Mucosa of stomach (tissue), 1 donor: ENCODE measurements around the gene RBM8A.
A peak's percentile ranks its signal among the peaks of the same experiment; 100 is the strongest.

Experiments
- H3K27me3 ChIP-seq: one replicate; pipeline ENCODE4 v1.7.0; 2013; ENCODE audit warnings: mild to moderate bottlenecking, low read length; ENCODE audit not compliant: control insufficient read depth, insufficient read depth
- H3K36me3 ChIP-seq: one replicate; pipeline ENCODE4 v1.7.0; 2013; ENCODE audit warnings: low read length; ENCODE audit not compliant: control insufficient read depth, insufficient read depth
- H3K4me1 ChIP-seq: one replicate; pipeline ENCODE4 v1.7.0; 2013; ENCODE audit warnings: mild to moderate bottlenecking, low read length; ENCODE audit not compliant: control insufficient read depth, insufficient read depth
- H3K4me3 ChIP-seq: one replicate; pipeline ENCODE4 v1.7.0; 2013; ENCODE audit warnings: low read length
- H3K9ac ChIP-seq: one replicate; pipeline ENCODE4 v1.7.0; 2013; ENCODE audit warnings: mild to moderate bottlenecking, low read length, moderate library complexity
- H3K9me3 ChIP-seq: one replicate; pipeline ENCODE4 v1.7.0; 2013; ENCODE audit warnings: mild to moderate bottlenecking, low read length, moderate library complexity; ENCODE audit not compliant: control insufficient read depth
- donor health status: Pancreatic carcinoma.

Gene RBM8A

DNA sequence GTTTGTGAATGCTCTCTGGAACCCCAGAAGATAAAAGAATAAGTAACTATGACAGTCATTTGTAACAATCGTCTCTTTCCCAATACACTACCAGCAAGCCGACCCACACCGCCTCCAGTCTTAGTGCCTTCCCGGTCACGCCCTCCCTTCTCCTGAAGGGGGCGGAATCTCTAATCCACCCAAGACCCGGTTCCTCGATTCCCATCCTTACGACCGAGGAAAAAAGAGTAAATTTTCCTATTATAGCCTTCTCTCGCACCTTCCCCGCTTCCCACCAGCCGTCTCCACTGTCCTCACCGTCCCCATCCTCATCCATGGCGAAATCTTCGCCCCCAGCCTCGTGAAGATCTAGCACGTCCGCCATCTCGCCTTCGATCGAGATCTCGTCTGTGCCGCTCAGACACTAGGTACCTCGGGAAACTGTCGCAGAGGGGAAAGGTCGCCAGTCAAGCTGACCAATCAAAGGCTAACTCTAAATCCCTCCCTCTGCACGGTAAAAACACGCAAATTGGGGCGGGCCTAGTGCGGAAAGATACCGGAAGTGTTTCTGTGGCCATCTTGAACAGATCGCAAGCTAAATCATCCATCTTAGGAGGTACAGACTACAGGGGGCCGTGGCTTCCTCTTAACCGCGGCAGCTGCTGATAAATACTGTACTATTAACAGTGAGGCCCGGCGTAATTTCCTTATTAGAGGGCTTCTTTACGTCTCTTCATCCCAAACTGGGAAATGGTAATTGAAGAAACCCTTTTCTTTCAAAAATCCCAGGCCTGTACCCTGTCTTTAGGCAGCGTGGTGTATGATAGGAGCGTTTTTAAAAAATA, at the start of gene RBM8A:
RBM8A (minus strand) TSS at position 422 of the 824 bp plus-strand sequence; CDS start at position 364, 58 bp downstream.
- peaks cover 15% of the 10 kb centered on the region for H3K4me1 ChIP-seq
- H3K4me3 ChIP-seq, result peak within 1 kb of the TSS; percentile 92
- no peaks in the 10 kb centered on the region for H3K27me3 ChIP-seq
- H3K36me3 ChIP-seq, result no peaks in the 10 kb centered on the region
- peak within 1 kb of the TSS; percentile 100 for H3K9ac ChIP-seq
- H3K9me3 ChIP-seq, result no peaks in the 10 kb centered on the region

DNA sequence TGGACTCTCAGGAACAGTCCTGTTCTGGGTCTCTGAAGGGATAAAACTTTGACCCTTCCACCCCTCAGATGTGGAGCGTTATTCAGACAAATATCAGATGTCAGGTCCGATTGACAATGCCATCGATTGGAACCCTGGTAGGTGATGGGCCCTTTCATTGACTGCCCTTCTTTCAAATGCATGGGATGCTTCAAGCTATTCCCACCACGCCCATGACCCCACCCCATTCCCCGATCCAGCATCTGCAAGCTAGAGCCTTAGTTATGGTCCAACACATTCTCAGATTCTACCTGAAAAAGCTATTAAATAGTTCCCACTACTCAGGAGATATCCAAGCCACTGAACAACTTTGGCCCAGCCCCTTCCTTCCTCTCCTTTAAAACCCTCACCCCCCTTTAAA, 49.7 kb upstream of the RBM8A start:
- H3K9ac ChIP-seq, result peak overlapping the region; percentile 74
- H3K27me3 ChIP-seq, result no peaks in the 10 kb centered on the region
- H3K36me3 ChIP-seq, result no peaks in the 10 kb centered on the region
- no peaks in the 10 kb centered on the region for H3K9me3 ChIP-seq
- H3K4me3 ChIP-seq, result no peak overlapping the region
- H3K4me1 ChIP-seq, result peaks cover 37% of the 10 kb centered on the region

DNA sequence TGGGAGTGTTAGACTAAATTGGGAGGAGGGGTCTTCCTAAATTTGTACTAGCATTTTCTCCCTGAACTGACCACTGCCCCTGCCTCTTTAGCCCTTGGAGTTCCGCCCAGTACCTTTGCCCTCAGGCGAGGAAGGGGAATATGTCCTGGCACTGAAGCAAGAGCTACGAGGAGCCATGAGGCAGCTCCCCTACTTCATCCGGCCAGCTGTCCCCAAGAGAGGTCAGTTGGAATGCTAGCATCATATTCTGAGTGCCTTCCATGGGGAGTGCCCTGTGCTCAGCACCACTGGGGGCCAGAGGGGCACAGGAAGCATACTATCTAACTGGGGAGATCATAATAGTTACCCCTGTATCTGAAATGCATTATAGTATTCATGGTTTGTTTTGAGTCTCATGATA, 47.9 kb upstream of the RBM8A start:
- peaks cover 27% of the 10 kb centered on the region for H3K4me1 ChIP-seq
- no peak overlapping the region for H3K9ac ChIP-seq
- no peak overlapping the region for H3K4me3 ChIP-seq
- H3K9me3 ChIP-seq, result no peaks in the 10 kb centered on the region
- H3K27me3 ChIP-seq, result no peaks in the 10 kb centered on the region
- no peaks in the 10 kb centered on the region for H3K36me3 ChIP-seq

DNA sequence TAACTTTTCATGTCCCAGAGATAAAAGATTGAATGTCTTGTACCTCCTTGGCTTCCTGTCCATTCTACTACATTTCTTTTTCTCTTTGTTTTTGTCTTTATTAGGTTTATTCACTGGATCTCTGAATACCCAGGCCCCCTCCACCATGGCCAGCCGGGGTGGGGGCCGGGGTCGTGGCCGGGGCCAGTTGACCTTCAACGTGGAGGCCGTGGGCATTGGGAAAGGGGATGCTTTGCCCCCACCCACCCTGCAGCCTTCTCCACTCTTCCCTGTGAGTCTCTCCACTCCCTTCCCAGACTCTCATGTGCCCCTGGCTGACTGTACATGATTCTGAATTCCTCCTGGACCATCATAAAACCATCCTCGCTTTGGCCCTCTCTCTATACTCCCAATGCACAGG, 47.4 kb upstream of the RBM8A start:
- Histone ChIP-seq H3K4me1 (peaks cover 22% of the 10 kb centered on the region), H3K4me3 (no peak overlapping the region), H3K9me3 (no peaks in the 10 kb centered on the region), H3K9ac (no peak overlapping the region), H3K36me3 (no peaks in the 10 kb centered on the region), H3K27me3 (no peaks in the 10 kb centered on the region)

DNA sequence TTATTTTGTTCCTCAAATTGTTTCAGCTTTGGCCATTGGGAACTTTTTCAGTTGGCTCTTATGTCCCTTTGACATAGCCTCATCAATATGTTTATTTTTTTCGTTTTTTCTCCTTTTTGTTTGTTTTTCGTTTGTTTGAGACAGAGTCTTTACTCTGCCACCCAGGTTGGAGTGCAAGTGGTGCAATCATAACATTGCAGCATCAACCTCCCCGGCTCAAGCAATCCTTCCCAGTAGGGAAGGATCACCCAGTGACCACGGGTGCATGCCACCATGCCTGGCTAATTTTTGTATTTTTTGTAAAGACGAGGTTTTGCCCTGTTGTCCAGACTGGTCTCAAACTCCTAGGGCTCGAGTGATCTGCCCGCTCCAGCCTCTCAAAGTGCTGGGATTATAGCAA, 45.3 kb upstream of the RBM8A start:
- Histone ChIP-seq H3K9ac (no peak overlapping the region), H3K4me1 (peaks cover 2% of the 10 kb centered on the region), H3K9me3 (no peaks in the 10 kb centered on the region), H3K4me3 (no peak overlapping the region), H3K27me3 (no peaks in the 10 kb centered on the region), H3K36me3 (no peaks in the 10 kb centered on the region)

DNA sequence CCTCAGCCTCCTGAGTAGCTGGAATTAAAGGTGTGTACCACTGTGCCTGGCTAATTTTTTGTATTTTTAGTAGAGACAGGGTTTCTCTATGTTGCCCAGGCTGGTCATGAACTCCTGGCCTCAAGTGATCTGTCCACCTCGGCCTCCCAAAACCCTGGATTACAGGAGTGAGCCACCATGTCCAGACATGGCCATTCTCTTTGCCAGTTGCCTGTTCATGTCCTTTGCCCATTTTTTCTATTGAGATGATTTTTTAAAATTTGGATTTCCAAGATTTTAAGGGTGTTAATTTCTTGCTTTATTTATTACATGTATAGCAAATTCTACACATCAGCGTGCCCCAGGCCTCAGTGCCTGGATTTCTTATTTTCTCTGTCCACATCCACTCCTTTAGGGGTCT, 40.0 kb upstream of the RBM8A start:
- Histone ChIP-seq H3K4me3 (no peak overlapping the region), H3K9ac (no peak overlapping the region), H3K9me3 (no peaks in the 10 kb centered on the region), H3K36me3 (no peaks in the 10 kb centered on the region), H3K4me1 (peaks cover 23% of the 10 kb centered on the region), H3K27me3 (peaks cover under 1% of the 10 kb centered on the region)

DNA sequence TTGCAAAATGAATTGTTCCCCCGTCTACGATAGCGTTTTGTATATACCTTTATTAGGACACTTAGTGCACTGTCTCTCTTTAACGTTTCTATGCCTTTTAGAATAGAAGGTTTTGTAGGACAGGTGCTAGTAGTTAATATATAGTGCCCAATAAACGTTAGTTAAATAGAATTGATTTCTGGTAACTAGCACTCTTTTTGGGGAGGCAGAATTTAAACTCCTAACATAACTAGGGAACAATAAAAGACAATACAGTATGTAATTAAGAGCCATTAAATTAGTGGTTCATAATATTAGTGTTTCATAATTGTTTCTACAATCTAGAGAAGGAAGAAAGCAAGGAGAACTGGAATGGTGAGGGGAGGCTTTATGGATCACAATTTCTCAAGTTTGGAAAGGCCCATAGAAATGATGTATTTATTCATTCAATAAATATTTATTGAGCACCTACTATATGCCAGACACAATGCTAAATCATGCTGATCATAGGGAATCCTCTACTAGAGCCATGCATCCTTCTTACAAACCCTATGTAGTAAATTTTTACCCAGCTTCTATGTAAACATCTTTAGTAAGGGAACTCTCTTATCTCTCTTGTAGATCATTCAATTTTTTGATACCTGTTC, 37.9 kb upstream of the RBM8A start:
- H3K4me3 ChIP-seq, result peak overlapping the region; percentile 15
- peaks cover 21% of the 10 kb centered on the region for H3K27me3 ChIP-seq
- H3K4me1 ChIP-seq, result peaks cover 41% of the 10 kb centered on the region
- no peaks in the 10 kb centered on the region for H3K36me3 ChIP-seq
- H3K9ac ChIP-seq, result peak overlapping the region; percentile 76
- no peaks in the 10 kb centered on the region for H3K9me3 ChIP-seq

DNA sequence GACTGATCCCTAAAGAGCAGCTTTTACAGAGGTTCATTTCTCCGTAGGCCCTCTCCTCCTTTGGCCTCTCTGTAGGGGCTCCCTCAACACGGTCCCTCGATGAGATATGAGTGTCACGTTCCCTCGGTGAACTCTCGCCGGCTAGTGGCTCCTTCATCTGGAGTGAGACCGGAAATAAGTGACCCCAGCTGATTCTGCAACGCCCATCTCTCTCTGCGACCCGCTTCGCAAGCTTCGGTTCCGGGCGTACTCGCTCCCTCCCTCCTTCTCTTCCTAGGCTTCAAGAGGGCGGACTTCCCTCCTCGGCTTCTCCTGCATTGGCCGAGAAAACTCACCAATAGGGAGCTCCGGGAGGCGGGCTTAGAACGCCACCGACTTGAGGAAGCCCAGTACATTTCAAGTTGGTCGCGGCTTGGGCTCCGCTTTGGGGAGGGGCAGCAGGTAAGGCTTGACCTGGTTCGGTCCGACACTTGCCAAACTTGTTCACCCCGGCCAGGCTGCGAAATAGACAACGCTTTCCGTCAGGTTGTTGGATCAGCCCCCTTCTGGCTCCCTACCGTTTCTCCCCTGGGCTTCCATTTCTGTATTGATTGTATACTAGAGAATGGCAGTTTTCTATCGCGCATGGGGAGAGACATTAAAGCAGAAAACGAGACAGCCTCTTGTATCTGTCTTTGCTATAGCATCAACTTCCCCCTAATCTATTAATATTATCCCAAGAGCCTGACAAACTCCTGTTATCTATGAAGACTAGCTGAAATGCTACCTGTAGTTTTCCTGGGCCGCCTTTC, 37.2 kb upstream of the RBM8A start, which contains the start of the genes ANKRD34A and POLR3GL:
ANKRD34A (minus strand) TSS at position 248 of the 791 bp plus-strand sequence. CDS start 2,816 bp downstream, outside the sequence.
POLR3GL (plus strand) TSS at position 363 of the 791 bp plus-strand sequence. CDS start 10,176 bp downstream, outside the sequence.
- H3K9me3 ChIP-seq, result no peaks in the 10 kb centered on the region
- H3K4me1 ChIP-seq, result peaks cover 41% of the 10 kb centered on the region
- H3K4me3 ChIP-seq, result peak within 1 kb of the TSS; percentile 15
- no peaks in the 10 kb centered on the region for H3K36me3 ChIP-seq
- peak within 1 kb of the TSS; percentile 76 for H3K9ac ChIP-seq
- H3K27me3 ChIP-seq, result peaks cover 28% of the 10 kb centered on the region

DNA sequence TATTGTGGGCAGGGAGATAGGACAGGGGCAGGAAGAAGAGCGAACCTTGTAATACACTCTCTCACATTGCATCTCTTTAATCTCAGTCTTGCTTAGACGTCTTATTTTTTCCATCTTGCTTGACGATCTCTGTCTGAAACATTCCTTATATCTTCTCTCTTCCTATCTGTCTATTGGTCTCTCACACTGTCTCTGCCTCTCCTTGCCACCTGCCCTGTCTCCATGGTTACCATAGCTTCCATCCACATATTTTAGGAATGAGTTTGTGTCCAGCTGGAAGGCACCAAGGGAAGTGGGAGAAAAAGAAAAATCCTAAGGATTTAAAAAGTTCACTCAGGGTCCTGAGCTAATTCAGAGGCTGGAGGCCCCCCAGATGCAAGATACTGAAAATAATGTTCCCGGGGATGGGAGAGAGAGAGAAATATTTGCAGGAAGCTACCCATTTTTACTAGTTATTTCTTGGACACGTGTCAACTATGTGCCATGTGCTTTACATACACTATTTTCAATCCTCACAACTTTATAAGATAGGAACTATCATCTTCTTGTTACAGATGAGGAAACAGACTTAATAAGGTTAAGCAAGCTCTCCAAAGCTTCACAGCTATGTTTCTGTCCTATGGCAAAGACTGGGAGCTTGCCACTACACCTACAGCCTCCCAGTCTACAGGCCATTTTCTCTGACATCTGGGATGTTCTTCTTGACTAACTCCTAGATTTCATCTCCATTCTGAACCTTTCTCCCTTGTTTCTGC, 36.2 kb upstream of the RBM8A start:
- Histone ChIP-seq H3K36me3 (no peaks in the 10 kb centered on the region), H3K27me3 (peaks cover 34% of the 10 kb centered on the region), H3K9ac (peak overlapping the region; percentile 76), H3K4me3 (peak overlapping the region; percentile 15), H3K4me1 (peaks cover 41% of the 10 kb centered on the region), H3K9me3 (no peaks in the 10 kb centered on the region)

DNA sequence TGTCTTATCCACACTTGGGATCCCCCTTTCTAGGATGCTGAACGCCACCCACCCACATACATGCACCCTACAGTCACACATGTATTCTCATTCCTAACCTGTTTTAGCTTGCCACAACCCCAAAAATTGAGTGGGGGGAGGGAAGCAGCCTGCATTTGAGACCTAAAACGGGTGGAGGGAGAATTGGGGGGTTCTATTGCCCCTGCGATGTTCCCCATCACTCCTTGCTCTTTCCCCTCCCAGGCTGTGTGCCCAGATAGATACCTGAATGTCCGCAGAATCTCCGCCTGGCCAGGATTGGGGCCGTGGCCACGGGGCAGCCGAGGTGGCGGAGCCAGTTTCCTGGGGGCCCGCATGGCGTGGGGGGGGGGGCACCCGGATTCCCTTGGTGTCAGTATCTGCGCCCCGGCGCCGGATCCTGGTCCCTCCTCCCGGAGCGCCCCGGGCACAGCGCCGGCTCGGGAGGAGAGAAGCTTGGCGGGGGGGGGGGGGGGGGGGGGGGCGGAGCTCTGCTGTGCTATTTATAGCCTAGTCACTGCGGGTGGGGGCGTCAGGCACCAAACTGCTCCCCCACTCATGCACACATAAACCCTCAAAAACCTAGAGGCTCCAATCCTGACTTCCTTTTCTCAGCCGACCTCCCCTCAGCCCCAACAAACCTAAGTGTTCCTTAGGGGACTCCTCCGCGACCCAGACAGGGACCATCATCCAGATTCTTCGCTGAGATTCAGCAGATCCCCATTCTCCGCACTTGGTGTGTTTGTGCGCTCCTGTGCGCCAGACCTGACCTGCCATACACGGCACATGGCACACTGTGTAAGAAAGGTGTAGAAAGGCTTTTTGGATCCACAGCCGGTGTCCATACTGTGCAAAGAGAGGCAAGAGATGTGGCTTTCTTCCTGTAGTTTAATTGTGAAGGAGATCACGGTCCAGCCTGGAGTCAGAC, 35.1 kb upstream of the RBM8A start:
- no peaks in the 10 kb centered on the region for H3K9me3 ChIP-seq
- peak overlapping the region; percentile 51 for H3K9ac ChIP-seq
- H3K4me3 ChIP-seq, result peak overlapping the region; percentile 11
- H3K27me3 ChIP-seq, result peaks cover 34% of the 10 kb centered on the region
- H3K4me1 ChIP-seq, result peaks cover 41% of the 10 kb centered on the region
- no peaks in the 10 kb centered on the region for H3K36me3 ChIP-seq
